GM12878 (cell line): ENCODE results near the gene PLSCR4. TPM values are rescaled to one million over a fixed set of nuclear protein-coding genes. Genes with fewer than 3 reads are reported as not detected.

Experiments used
- ATAC-seq: fragments of 200-7000 bp; cut with Tn5 transposase; 3 replicates; pipeline ENCODE4 v1.9.1; 2020; ENCODE audit warnings: mild to moderate bottlenecking, moderate library complexity
- BruUV-seq: library from RNA; stranded (reverse); fragments of 400-500 nt; replicated peaks from 2 replicates; lab custom pipeline; 2021; lab: Mats Ljungman, UMichigan
- CTCF ChIA-PET: fragments of 300-600 bp; sonication (Branson Sonifier 250); formaldehyde crosslinking; extraction: SDS; loops from one replicate; lab custom pipeline; 2021; ENCODE audit warnings: inconsistent platforms; lab: Yijun Ruan, JAX
- POLR2A ChIA-PET: fragments of 350-600 bp; formaldehyde crosslinking; extraction: SDS; loops from one replicate; lab custom pipeline; 2021; ENCODE audit warnings: inconsistent platforms; lab: Charles Lee
- RAD21 ChIA-PET: fragments of 300-600 bp; sonication (Branson Sonifier 250); formaldehyde crosslinking; loops from one replicate; lab custom pipeline; 2023; ENCODE audit warnings: antibody characterized with exemption; ENCODE audit not compliant: unreplicated experiment; lab: Charles Lee
- SMC1A ChIA-PET: fragments of 300-600 bp; sonication (Branson Sonifier 250); formaldehyde crosslinking; loops from one replicate; lab custom pipeline; 2023; ENCODE audit not compliant: unreplicated experiment, uncharacterized antibody; lab: Charles Lee
- DNase-seq: peaks from one replicate; pipeline ENCODE4 v3.0.0-alpha.2; 2011; ENCODE audit warnings: low read depth, low spot score
- FAIRE-seq: peaks from 3 replicates; lab custom pipeline; 2011; peaks lifted over from hg19 to GRCh38; lab: Jason Lieb, UNC
- H2AFZ ChIP-seq: 2 replicates; pipeline ENCODE4 v1.6.0; 2011; ENCODE audit warnings: low read depth, low read length, control low read depth; ENCODE audit not compliant: control insufficient read depth
- H3K27ac ChIP-seq: 2 replicates; pipeline ENCODE4 v1.5.1; 2011; ENCODE audit warnings: control low read depth; ENCODE audit not compliant: control insufficient read depth, insufficient read depth
- H3K27me3 ChIP-seq, 2 experiments: replicated peaks in 1 of 2; 2 replicates each; pipeline versions ENCODE4 v1.6.0 to v1.6.1; 2011; ENCODE audit warnings: low read length in 1 of 2; ENCODE audit not compliant: control insufficient read depth in 2 of 2, insufficient read depth in 2 of 2
- H3K36me3 ChIP-seq, 2 experiments: 2 replicates each; pipeline ENCODE4 v1.5.1; 2011; ENCODE audit warnings: low read length in 1 of 2; ENCODE audit not compliant: control insufficient read depth in 2 of 2, insufficient read depth in 2 of 2
- H3K4me1 ChIP-seq: 2 replicates; pipeline ENCODE4 v1.6.1; 2011; ENCODE audit warnings: mild to moderate bottlenecking, low read length, moderate library complexity, mixed read lengths; ENCODE audit not compliant: control insufficient read depth, insufficient read depth
- H3K4me2 ChIP-seq: 2 replicates; pipeline ENCODE4 v1.6.0; 2011; ENCODE audit warnings: control low read depth; ENCODE audit not compliant: control insufficient read depth, insufficient read depth
- H3K4me3 ChIP-seq: fragments of 200-600 bp; sonication (generic); 2 replicates; pipeline ENCODE4 v1.5.1; 2016
- H3K79me2 ChIP-seq: 2 replicates; pipeline ENCODE4 v1.6.0; 2011; ENCODE audit warnings: low read length; ENCODE audit not compliant: control insufficient read depth, insufficient read depth
- H3K9ac ChIP-seq: 2 replicates; pipeline ENCODE4 v1.8.0; 2011; ENCODE audit warnings: low read length, control low read depth, mixed read lengths; ENCODE audit not compliant: control insufficient read depth, insufficient read depth
- H3K9me3 ChIP-seq: replicated peaks from 3 replicates; pipeline ENCODE4 v1.5.1; 2011; ENCODE audit warnings: mild to moderate bottlenecking, low read length; ENCODE audit not compliant: control insufficient read depth, insufficient read depth
- H4K20me1 ChIP-seq: 2 replicates; pipeline ENCODE4 v1.6.0; 2011; ENCODE audit not compliant: control insufficient read depth, insufficient read depth
- BHLHE40 ChIP-seq, 2 experiments: fragments of 450-650 bp in 1 of 2; IDR thresholded peaks; 2 replicates each; pipeline ENCODE4 v1.6.1; 2011 to 2017; ENCODE audit warnings: low read depth in 2 of 2, borderline replicate concordance in 1 of 2, improper control_type of control experiment in 1 of 2, low read length in 1 of 2, mild to moderate bottlenecking in 1 of 2
- DPF2 ChIP-seq: fragments of 450-650 bp; IDR thresholded peaks from 2 replicates; pipeline ENCODE4 v1.6.1; 2017; ENCODE audit warnings: mild to moderate bottlenecking
- IRF4 ChIP-seq: IDR thresholded peaks from 2 replicates; pipeline ENCODE4 v1.6.1; 2011; ENCODE audit warnings: low read depth, low read length
- MXI1 ChIP-seq: fragments of 150-350 bp; IDR thresholded peaks from 2 replicates; pipeline ENCODE4 v1.6.1; 2011; ENCODE audit warnings: low read depth, mild to moderate bottlenecking, inconsistent platforms, low read length, improper control_type of control experiment
- RFX5 ChIP-seq: IDR thresholded peaks from 2 replicates; pipeline ENCODE4 v1.6.1; 2011; ENCODE audit warnings: low read depth, low read length, improper control_type of control experiment
- SMARCA5 ChIP-seq: fragments of 450-650 bp; IDR thresholded peaks from 2 replicates; pipeline ENCODE4 v1.6.1; 2017; ENCODE audit warnings: mild to moderate bottlenecking
- SUPT20H ChIP-seq: IDR thresholded peaks from 2 replicates; pipeline ENCODE4 v1.6.1; 2011; ENCODE audit warnings: low read depth, mild to moderate bottlenecking, low read length, moderate library complexity, borderline replicate concordance; ENCODE audit not compliant: control insufficient read depth
- TARDBP ChIP-seq: IDR thresholded peaks from 2 replicates; pipeline ENCODE4 v1.6.1; 2016; ENCODE audit warnings: borderline replicate concordance
- TCF3 ChIP-seq: IDR thresholded peaks from 2 replicates; pipeline ENCODE4 v1.6.1; 2012; ENCODE audit warnings: low read depth, mild to moderate bottlenecking, low read length, borderline replicate concordance; ENCODE audit not compliant: insufficient read depth
- WGBS: methylation state at CpG from one replicate; pipeline ENCODE4 v1.1.6; 2016; ENCODE audit warnings: low lambda C conversion rate; ENCODE audit not compliant: insufficient replicate concordance, insufficient coverage; ENCODE audit errors: missing lambda C conversion rate; 5-methylcytosine and 5-hydroxymethylcytosine counted together
- in situ Hi-C: fragments of 300-500 bp; cut with MboI; formaldehyde crosslinking; loops from 9 replicates; pipeline ENCODE4 v1.14.3; 2018; ENCODE audit warnings: mixed read lengths
- intact Hi-C: fragments of 100-400 bp; cut with micrococcal nuclease; formaldehyde crosslinking; loops from one replicate; pipeline ENCODE4 v1.14.2; 2022; ENCODE audit not compliant: unreplicated experiment
- polyA plus RNA-seq, 11 experiments: library from polyadenylated mRNA; depleted of rRNA in 4 of 11; unstranded in 6 of 11; stranded (reverse) in 5 of 11; fragments of >200 nt; fragmentation: Nextera tagmentation in 4 of 11; fragmentation: Illumina TruSeq in 1 of 11; extraction: Ambion mirVana in 4 of 11; extraction: Trizol in 1 of 11; gene quantifications; 1 replicate in 1 of 11; 2 replicates in 10 of 11; pipeline versions ENCODE4 v1.2.1 to v1.2.3, GENCODE V29; 2011 to 2016; ENCODE audit warnings: inconsistent platforms in 2 of 11, missing spikeins in 2 of 11, low read depth in 1 of 11
- total RNA-seq, 4 experiments: library from RNA; depleted of rRNA in 3 of 4; stranded (reverse); fragments of >200 nt in 3 of 4; fragmentation: Illumina TruSeq in 1 of 4; extraction: Trizol in 1 of 4; gene quantifications; 2 replicates each; pipeline versions ENCODE4 v1.2.1 to v1.2.3, GENCODE V29; 2013 to 2021
- TF ChIP-seq, protein P1 (sequence below): fragments of 450-650 bp; IDR thresholded peaks from 2 replicates; pipeline ENCODE4 v1.6.1; 2017; ENCODE audit warnings: antibody characterized with exemption, mild to moderate bottlenecking, moderate library complexity
- TF ChIP-seq, protein P2 (sequence below): IDR thresholded peaks from 2 replicates; pipeline ENCODE4 v1.6.1; 2011; ENCODE audit warnings: borderline replicate concordance, low read depth, mild to moderate bottlenecking, moderate library complexity, mixed read lengths, low read length; ENCODE audit not compliant: insufficient read depth; ENCODE audit errors: extremely low read length
- TF ChIP-seq, protein P3 (sequence below): IDR thresholded peaks from 2 replicates; pipeline ENCODE4 v1.6.1; 2012; ENCODE audit warnings: improper control_type of control experiment, low read depth, low read length; ENCODE audit not compliant: insufficient replicate concordance

Gene PLSCR4
- total and polyA plus RNA-seq, 10 of the 15 experiments (the other 5 are each of a cell fraction or from before 2014, with no cell fraction given), result 0.02 TPM; not detected in 9

DNA sequence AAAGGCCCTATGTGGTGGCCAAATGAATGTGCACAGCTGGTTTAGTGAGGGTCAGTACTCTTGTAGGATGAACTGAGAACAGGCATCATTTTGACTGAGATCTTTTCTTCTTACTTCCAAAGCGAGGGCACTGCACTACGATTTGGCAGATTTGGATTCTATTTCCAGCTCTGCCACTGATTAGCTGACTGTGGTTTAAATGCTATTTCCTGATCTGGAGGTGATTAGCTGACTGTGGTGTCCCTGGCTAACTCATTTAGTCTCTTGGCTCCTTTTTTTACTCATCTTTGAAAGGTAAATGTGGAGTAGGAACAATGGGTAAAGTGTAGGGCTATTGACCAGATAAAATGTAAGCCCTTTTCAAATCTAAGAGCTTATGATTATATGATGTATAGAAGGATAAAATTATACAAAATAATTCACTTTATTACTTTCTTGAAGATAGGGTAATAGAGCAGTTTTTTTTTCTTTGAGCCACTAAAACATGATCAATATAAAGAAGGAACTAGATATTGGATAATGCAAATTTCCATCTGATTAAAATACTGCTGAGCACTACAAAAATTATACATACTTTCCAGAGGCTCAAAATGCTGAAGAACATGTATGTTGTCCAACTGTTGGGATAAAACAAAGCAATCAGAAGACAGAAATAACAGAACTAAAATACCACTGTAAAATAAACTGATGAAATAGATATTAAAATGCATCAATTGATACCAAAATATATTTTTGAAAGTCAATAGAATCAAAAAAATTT is 50.3 kb downstream of the PLSCR4 start (continued):
- TF ChIP-seq, protein P1, sequence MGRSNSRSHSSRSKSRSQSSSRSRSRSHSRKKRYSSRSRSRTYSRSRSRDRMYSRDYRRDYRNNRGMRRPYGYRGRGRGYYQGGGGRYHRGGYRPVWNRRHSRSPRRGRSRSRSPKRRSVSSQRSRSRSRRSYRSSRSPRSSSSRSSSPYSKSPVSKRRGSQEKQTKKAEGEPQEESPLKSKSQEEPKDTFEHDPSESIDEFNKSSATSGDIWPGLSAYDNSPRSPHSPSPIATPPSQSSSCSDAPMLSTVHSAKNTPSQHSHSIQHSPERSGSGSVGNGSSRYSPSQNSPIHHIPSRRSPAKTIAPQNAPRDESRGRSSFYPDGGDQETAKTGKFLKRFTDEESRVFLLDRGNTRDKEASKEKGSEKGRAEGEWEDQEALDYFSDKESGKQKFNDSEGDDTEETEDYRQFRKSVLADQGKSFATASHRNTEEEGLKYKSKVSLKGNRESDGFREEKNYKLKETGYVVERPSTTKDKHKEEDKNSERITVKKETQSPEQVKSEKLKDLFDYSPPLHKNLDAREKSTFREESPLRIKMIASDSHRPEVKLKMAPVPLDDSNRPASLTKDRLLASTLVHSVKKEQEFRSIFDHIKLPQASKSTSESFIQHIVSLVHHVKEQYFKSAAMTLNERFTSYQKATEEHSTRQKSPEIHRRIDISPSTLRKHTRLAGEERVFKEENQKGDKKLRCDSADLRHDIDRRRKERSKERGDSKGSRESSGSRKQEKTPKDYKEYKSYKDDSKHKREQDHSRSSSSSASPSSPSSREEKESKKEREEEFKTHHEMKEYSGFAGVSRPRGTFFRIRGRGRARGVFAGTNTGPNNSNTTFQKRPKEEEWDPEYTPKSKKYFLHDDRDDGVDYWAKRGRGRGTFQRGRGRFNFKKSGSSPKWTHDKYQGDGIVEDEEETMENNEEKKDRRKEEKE, result no peak
- TF ChIP-seq IRF4 (no peak), RFX5 (no peak), BHLHE40 (IDR thresholded peaks at IDR 0.05; ENCODE audit: borderline replicate concordance in 1 of 2, low read depth in 2 of 2, low read length in 1 of 2) (no peak), DPF2 (no peak), SMARCA5 (no peak), SUPT20H (no peak)
- TF ChIP-seq, protein P2, sequence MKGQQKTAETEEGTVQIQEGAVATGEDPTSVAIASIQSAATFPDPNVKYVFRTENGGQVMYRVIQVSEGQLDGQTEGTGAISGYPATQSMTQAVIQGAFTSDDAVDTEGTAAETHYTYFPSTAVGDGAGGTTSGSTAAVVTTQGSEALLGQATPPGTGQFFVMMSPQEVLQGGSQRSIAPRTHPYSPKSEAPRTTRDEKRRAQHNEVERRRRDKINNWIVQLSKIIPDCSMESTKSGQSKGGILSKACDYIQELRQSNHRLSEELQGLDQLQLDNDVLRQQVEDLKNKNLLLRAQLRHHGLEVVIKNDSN, result no peak

DNA sequence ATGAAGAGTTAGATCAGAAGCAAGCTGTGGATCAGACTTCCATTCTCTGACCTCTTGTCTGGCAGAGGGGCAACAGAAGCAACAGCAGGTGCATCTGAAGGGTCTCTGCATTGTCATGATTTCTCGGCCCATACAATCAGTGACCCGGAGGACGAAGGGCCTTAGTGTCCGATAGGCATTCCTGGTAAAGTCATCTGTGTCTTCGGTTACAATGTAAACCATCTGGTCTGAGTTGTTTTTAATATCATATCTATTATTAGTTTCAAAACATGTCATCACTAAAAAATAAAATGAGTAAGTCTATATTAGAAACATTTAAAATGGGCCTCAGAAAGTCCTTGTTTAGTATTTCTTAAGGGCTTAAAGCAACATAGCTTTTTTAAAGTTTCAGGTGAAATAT is 51.1 kb downstream of the PLSCR4 start:
- in situ Hi-C loops, result loop anchor here (25.0 kb wide), 1 partner anchor 412 kb away; no protein-coding TSS in a partner anchor
- Histone ChIP-seq H3K36me3 (no peaks in the 10 kb centered on the region), H3K27me3 (no peaks in the 10 kb centered on the region), H3K4me3 (no peak overlapping the region), H3K79me2 (no peaks in the 10 kb centered on the region), H3K4me2 (no peak overlapping the region), H2AFZ (no peak overlapping the region), H3K9me3 (no peaks in the 10 kb centered on the region), H3K4me1 (no peaks in the 10 kb centered on the region), H4K20me1 (no peaks in the 10 kb centered on the region), H3K9ac (no peak overlapping the region), H3K27ac (no peak overlapping the region)
- RAD21 ChIA-PET, result no interaction called here
- 75% methylated on average over 5 of the region's 5 CpGs for WGBS
- intact Hi-C loops, result no loop called here
- no peak for FAIRE-seq
- no peak for TF ChIP-seq TARDBP
- no peak for TF ChIP-seq TCF3
- TF ChIP-seq MXI1, result no peak
- TF ChIP-seq, protein P3, sequence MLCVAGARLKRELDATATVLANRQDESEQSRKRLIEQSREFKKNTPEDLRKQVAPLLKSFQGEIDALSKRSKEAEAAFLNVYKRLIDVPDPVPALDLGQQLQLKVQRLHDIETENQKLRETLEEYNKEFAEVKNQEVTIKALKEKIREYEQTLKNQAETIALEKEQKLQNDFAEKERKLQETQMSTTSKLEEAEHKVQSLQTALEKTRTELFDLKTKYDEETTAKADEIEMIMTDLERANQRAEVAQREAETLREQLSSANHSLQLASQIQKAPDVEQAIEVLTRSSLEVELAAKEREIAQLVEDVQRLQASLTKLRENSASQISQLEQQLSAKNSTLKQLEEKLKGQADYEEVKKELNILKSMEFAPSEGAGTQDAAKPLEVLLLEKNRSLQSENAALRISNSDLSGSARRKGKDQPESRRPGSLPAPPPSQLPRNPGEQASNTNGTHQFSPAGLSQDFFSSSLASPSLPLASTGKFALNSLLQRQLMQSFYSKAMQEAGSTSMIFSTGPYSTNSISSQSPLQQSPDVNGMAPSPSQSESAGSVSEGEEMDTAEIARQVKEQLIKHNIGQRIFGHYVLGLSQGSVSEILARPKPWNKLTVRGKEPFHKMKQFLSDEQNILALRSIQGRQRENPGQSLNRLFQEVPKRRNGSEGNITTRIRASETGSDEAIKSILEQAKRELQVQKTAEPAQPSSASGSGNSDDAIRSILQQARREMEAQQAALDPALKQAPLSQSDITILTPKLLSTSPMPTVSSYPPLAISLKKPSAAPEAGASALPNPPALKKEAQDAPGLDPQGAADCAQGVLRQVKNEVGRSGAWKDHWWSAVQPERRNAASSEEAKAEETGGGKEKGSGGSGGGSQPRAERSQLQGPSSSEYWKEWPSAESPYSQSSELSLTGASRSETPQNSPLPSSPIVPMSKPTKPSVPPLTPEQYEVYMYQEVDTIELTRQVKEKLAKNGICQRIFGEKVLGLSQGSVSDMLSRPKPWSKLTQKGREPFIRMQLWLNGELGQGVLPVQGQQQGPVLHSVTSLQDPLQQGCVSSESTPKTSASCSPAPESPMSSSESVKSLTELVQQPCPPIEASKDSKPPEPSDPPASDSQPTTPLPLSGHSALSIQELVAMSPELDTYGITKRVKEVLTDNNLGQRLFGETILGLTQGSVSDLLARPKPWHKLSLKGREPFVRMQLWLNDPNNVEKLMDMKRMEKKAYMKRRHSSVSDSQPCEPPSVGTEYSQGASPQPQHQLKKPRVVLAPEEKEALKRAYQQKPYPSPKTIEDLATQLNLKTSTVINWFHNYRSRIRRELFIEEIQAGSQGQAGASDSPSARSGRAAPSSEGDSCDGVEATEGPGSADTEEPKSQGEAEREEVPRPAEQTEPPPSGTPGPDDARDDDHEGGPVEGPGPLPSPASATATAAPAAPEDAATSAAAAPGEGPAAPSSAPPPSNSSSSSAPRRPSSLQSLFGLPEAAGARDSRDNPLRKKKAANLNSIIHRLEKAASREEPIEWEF, result no peak
- no TSS peak for BruUV-seq
- CTCF ChIA-PET, result no interaction called here
- no peak for ATAC-seq
- SMC1A ChIA-PET, result no interaction called here
- POLR2A ChIA-PET, result no interaction called here
- DNase-seq, result no peak
